HG03159 (cell line): Measurements from ENCODE around the gene RPTOR.

Experiments
- ATAC-seq: cut with Tn5 transposase; IDR thresholded peaks from one replicate; pipeline ENCODE4 v1.9.1; 2021; ENCODE audit warnings: mild to moderate bottlenecking, moderate library complexity; ENCODE audit not compliant: unreplicated experiment

The RPTOR gene

GRCh38 chr17:80636361-80637018 lies 91.9 kb downstream of the RPTOR start:
- ATAC-seq = no peak

GRCh38 chr17:80637048-80637781 lies 92.6 kb downstream of the RPTOR start:
- no peak for ATAC-seq

- ATAC-seq = no peak
Observed at GRCh38 chr17:80639658-80640057, 95.0 kb downstream of the RPTOR start.

GRCh38 chr17:80640366-80641084 lies 95.9 kb downstream of the RPTOR start:
- ATAC-seq = no peak

GRCh38 chr17:80643326-80644099 lies 98.9 kb downstream of the RPTOR start:
- ATAC-seq = no peak

- ATAC-seq = no peak
Observed at GRCh38 chr17:80644536-80644935, 99.9 kb downstream of the RPTOR start.

GRCh38 chr17:80645706-80646325 lies 101.2 kb downstream of the RPTOR start:
- ATAC-seq = no peak

GRCh38 chr17:80646328-80646727 lies 101.7 kb downstream of the RPTOR start:
- no peak for ATAC-seq

GRCh38 chr17:80647746-80648145 lies 103.1 kb downstream of the RPTOR start:
- ATAC-seq = no peak

- ATAC-seq = no peak
Observed at GRCh38 chr17:80649200-80649644, 104.6 kb downstream of the RPTOR start.

- ATAC-seq = no peak
Observed at GRCh38 chr17:80649672-80650330, 105.2 kb downstream of the RPTOR start.

- ATAC-seq = no peak
Observed at GRCh38 chr17:80650331-80650672, 105.7 kb downstream of the RPTOR start.

GRCh38 chr17:80650751-80651518 lies 106.3 kb downstream of the RPTOR start:
- no peak for ATAC-seq

GRCh38 chr17:80652756-80653330 lies 108.2 kb downstream of the RPTOR start:
- no peak for ATAC-seq

GRCh38 chr17:80653856-80654255 lies 109.2 kb downstream of the RPTOR start:
- no peak for ATAC-seq

GRCh38 chr17:80655608-80656007 lies 111.0 kb downstream of the RPTOR start:
- no peak for ATAC-seq

- ATAC-seq = no peak
Observed at GRCh38 chr17:80656590-80656989, 112.0 kb downstream of the RPTOR start.

- ATAC-seq = no peak
Observed at GRCh38 chr17:80657561-80657960, 112.9 kb downstream of the RPTOR start.

GRCh38 chr17:80658821-80659220 lies 114.2 kb downstream of the RPTOR start:
- no peak for ATAC-seq
